ENCODE measurements around the gene PTPN22.
A peak's percentile ranks its signal among the peaks of the same experiment; 100 is the strongest.

PTPN22 gene

DNA sequence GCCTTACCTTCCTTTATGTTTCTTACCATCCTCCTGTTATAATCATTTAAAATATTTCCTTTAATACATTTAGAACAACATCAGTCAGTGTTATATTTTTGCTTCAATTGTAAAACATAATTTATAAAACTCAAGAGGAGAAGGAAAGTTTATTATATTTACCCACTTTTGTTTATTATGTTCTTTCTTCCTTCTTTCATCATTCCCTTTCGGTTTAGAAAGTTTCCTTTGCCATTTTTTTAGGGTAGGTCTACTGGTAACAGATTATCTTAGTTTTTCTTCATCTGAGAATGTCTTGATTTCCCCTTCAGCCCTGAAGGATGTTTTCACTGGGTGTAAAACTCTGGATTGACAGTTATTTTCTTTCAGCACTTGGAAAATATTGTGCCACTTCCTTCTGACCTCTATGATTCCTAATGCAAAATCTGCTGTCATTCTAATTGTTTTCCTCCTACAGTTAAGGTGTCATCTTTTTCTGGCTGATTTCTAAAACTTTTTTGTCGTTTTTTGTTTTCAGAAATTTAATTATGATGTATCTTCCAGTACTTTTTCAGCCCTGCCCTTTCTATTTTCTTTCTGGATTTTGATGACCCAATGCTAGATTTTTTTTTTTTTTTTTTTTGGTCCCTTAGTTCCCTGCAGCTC, 25.0 kb downstream of the PTPN22 start:
- no peak for FAIRE-seq

DNA sequence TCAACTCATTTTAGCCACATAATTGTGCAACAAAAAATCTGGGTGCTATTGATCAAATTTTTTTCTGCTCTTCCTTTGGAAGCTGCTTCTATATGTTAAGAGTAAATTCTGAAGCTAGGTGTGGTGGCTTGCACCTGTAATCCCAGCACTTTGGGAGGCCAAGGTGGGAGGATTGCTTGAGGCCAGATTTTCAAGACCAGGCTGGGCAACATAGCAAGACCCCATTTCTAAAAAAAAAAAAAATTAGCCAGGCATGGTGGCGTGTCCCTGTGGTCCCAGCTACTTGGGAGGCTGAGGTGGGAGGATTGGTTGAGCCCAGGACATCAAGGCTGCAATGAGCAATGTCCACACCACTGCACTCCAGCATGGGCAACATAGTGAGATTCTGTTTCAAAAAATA, 35.0 kb downstream of the PTPN22 start:
- no peak for FAIRE-seq

DNA sequence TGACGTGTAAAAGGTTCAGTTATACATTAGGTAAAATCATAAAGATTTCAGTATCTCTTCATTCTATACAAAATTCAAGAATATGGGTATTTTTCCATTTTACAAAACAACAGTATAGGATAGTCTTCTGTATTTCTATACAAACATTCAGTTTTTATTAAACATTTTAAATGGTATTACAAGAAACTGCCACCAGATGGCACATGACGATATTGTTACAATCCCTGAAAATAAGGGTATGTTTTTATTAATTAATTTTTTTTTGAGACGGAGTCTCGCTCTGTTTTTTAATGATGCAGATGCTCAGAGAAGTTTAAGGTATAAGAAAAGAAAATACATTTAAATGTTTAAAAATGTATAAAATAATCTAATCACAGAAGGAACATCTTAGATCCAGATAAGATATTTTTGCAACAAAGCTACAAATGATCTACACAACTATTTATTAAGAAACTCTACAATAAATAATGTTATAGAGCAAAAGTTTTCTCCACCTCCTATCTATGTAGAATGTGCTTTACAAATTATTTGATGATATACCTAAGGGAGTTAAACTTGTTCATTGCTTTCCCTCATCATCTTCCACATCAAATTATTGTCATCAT, 35.7 kb downstream of the PTPN22 start:
- peak; percentile 99 for FAIRE-seq

DNA sequence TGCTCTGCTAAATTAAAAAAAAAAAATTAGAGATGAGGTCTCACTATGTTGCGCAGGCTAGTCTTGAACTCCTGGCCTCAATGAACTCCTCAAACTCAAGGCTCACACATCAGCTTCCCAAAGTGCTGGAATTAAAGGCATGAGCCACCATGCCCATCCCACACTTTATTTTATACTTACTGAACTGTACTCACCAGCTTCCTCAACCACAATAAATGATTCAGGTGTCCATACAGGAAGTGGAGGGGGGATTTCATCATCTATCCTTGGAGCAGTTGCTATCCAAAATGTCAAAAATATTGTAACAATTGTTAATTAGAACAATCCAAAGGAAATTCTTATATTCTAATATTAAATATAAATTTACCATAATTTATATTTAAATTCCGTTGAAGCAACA, 36.8 kb downstream of the PTPN22 start:
- no peak for FAIRE-seq

DNA sequence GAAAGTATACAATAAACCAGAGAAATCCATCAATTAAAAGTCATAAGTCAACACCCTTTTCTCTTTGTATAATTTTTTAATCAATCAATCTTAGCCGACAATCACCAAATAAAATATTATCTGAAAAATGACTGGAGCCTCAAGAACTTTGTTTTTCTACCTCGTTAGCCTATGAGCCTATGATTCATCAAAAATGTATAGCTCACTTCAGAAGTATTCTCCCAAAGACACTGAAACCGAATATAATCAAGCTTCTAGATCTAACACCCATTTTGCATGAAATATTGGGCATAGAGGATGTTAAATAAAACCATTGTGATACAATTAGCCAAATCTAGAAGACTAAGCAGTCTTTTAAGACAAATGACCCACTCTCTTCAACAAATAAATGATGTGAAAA, 41.5 kb downstream of the PTPN22 start:
- no peak for FAIRE-seq

DNA sequence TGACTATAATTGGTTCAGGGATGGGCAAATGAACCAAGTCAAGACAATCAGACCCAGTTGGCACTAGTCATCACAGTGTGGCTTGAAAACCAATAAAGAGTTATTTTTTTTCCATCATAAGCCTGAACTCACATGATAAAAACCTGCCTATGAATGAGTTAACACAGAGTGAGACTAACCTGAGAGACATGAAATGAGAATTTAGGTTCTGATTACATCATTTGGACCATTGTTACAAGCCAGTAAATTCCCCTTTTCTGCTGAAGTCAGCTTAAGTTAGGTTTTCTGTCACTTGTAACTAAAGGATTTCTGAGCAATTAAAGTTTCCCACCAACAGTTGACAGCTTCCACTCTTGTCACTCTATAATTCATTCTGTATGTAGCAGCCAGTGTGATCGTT, 49.6 kb downstream of the PTPN22 start:
- no peak for FAIRE-seq

DNA sequence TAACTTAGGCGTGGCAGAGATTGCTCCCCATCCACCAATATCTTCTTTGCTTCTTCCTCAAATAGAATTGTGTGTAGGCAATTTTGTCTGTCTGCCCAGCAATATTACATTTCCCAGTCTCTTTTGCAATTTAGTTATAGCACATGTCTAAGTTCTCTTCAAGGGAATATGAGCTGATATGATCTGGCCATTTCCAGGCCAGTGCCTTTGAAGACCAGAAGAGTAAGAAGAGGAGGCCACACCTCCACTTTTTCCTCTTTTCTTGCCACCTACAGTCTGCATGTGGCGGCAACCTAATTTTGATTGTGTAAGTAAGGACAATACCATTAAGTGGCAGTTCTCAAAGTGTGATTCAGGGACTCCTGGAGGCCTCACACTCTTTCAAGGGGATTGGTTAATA, 52.9 kb downstream of the PTPN22 start:
- FAIRE-seq, result no peak

DNA sequence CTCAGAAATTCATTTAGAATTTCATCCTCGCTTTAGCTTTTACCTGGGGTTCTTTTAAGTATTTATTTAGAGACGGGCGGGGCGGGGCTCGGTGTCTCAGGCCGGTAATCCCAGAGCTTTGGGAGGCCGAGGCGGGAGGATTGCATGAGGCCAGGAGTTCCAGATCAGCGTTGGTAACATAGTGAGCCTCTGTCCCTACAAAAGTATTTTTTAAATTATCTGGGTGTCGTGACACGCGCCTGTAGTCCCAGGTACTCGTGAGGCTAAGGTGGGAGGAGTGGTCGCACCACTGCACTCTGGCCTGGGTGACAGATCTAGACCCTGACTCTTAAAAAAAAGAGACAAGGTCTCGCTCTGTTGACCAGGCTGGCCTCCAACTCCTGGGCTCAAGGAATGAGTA, 58.3 kb downstream of the PTPN22 start:
- FAIRE-seq, result no peak

DNA sequence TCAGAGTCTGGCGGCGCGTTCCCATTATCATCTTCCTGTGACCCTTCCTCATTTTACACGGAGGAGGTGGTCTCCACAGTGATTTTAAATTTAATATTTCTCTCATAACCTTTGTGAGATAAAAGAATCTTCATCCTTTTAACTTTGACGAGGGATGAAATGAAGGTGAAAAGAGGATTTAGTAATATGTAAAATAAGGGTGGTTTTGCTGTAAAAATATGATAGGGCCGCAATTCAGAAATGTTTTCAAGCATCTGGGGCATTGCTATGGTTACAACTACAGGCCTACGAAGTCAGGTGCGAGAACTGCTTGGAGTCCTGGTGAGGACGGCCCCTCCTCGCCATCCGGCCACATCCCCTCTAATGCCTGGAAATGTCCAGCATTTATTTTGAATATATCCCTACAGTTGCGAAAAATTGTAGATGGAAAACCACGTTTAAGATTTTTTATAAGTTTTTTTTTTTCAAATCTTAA, 58.8 kb downstream of the PTPN22 start:
- peak; percentile 24 for FAIRE-seq

DNA sequence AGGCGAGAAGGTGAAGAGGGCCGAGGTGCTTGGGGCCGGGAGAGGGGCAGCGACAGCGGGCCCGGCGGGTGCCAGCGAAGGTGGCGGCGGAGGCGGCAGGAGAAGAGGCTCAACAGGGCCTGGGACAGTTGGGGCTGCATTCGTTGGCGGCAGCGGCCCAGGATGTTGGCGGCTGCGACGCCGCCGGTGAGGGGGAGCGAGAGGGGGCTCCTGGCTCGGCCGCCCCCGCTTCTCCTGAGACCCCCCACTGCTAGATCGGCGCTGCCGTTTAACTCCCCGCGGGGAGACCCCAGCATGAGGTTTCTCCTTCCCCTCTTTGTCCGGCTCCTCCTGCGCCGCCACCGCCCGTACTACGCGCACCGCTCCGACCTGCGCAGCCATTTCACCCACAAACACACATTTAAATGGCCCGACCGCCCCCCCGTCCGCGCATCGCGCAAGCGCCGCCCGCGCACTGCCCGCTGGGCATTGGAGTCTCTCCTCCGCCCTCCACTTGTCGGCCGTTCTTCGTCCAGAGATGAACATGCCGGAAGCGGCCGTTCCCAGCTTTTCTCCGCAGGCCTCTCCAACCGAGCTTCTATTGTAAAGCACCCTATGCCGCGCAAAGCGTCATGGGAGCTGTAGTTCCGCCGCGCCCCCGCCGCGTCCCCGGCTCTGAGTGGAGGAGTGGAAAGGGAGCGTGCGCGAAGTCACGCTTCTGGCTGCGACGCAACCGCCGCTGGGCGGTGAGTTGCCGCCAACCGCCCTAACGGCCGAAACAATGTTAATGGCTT, 59.4 kb downstream of the PTPN22 start, which contains the start of gene RSBN1:
RSBN1 (minus strand) TSS at position 589 of the 773 bp plus-strand sequence; CDS start at position 525, 64 bp downstream.
- no peak for FAIRE-seq

DNA sequence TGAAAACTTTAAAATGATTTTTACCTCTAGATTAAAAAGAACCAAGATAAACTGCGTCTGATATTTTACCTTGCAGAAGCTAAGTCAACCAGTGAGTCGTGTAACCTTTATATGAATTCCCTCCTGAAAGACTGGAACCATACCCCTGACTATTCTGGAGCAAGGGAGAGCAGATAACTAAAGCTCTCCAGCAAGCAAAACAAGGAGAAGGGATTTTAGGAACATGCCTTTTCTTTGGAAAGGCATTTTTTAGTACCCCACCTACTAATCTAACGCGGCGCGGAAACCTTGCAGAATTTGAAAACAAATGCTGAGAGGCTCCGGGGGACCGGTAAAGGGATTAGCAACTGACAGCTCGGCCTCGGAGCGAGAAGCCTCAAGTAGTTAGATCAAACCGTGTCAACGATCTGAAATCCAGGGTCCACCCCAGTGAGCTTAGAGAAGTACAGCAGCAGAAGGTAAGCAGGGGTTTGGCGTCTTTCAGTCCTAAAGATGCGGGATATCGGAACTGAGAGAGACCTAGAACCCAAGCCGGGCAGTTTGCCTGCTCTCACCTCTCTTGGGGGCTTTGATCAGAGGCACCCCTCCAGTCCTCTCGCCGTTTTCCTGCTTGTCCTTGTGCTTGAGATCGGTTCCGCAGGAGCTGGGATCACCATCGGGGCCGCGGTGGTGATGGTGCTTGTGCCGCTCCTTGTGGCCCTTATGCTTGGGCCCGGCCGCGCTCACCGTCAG, 60.2 kb downstream of the PTPN22 start:
- FAIRE-seq, result no peak

DNA sequence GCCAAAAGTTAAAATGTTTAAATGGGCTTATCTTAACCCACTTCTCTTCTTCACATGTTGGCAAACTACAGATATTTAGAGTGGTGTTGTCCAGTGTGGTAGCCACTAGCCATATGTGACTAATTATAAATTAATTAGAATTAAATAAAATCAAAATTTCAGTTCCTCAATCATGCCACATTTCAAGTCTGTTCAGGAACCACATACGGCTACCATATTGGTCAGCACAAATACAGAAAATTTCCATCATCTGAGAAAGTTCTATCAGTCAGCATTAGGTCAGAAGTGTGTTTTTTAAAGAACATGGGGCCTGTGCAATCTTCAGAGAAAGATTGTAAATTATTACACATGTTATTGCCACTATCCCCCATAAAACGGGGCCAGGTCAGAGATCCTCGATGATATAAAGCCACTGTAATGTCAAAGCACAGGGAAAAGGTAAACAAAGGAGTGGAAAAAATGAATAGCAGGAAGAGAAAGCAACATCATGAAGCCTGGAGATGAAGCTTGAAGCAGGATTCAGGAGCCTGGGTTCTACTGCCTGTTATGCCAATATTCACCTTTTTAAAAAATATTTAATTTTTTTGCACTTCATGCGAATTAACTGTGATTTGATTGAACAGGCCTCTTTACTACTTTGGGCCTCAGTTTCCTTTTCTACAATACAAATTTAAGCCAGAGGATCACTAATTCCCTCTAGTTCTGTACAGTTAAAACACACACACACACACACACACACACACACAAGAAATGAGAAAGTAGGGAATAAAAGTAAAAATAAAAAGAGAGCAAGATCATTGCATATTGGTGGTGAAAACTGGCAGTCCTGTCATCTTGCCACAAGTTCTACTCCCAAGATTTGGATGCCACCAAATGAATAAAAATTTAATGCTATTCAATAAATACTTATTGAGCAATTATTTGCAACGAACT, 61.6 kb downstream of the PTPN22 start:
- no peak for FAIRE-seq

DNA sequence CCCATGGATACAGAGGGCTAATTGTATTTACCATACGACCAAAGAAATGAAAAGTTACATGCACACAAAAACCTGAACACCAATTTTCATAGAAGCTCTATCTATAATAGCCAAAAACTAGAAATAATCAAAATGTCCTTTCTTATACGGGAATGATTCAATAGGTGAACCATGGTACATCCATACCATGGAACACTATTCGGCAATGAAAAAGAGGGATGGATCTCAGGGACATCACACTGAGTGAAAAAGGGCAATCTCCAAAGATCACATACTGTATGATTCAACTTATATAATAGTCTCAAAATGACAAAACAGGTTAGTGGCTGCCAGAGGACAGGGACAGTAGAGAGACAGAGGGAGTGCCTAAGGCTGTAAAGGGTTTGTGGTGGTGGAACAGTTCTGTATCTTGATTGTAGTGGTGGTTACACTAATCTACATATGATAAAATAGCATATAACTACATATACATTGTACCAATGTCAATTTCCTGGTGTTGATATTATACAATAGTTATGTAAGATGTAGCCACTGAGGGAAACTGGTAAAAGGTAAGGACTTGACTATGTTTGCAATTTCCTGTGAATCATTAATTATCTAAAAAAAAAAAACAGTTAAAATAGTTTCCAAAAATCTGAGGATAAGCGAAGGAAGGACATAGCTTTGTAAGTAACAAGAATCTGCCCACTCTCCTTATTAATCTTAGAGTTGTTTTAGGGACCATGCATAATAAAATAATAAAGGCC, 62.9 kb downstream of the PTPN22 start:
- FAIRE-seq, result no peak

DNA sequence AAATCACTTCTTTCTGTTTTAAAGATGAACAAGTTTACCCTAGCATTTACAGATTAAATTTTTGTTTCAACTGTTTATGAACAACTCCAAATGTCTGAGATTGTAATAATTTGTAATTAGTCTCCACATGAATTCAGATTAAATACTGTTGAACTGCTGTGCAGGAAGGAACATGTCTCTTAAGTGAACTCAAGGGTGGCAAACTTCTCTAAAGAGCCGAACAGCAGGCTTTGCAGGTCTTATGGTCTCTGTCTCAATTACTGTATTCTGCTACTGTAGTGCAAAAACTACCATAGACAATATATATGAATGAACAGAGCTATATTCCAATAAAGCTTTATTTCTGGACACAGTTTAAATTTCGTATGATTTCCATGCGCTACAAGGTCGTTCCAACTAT, 65.9 kb downstream of the PTPN22 start:
- no peak for FAIRE-seq

DNA sequence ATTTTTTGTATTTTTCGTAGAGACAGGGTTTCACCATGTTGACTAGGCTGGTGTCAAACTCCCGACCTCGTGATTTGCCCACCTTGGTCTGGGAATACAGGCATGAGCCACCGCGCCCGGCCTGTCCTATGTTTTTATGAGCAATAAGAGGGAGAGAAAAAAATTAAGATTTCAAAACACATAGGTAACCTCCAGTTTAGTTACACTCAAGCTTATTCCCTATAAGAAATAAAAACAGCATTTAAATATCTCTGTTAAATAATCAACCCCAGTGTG, 66.3 kb downstream of the PTPN22 start:
- FAIRE-seq, result no peak

DNA sequence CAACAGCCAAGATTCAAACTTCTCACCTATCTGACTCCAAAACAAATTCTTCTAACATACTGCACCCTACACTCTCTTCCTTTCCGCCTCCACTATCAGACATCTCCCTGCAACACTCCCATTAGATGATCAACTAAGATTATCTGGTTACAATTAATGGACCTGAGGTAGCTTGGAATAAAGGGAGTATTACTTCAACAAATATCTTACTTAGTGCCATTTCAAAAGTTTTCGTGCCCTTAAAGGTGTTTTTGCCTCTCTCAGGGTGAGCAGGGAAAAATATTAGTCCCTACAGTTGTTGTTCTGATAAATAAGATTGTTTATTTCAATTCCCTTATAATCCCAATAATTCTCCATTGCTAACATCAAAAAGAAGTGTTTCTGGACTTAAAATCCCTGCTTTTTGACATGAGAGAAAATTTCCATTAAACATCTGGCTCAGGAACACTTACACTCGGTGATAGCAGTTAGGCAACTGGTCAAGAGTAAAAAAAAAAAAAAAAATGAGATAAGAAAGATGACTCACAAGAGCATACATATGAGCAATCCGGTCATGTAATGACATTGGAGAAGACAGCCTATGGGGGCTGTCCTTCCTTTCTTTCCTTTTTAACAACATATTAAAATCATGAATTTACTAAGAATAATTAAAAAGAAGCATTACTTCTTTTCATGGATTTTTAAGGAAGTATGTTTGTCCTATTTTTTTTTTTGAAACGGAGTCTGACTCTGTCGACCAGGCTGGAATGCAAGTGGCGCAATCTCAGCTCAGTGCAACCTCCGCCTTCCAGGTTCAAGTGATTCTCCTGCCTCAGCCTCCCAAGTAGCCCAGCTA, 66.9 kb downstream of the PTPN22 start:
- FAIRE-seq, result peak; percentile 45

DNA sequence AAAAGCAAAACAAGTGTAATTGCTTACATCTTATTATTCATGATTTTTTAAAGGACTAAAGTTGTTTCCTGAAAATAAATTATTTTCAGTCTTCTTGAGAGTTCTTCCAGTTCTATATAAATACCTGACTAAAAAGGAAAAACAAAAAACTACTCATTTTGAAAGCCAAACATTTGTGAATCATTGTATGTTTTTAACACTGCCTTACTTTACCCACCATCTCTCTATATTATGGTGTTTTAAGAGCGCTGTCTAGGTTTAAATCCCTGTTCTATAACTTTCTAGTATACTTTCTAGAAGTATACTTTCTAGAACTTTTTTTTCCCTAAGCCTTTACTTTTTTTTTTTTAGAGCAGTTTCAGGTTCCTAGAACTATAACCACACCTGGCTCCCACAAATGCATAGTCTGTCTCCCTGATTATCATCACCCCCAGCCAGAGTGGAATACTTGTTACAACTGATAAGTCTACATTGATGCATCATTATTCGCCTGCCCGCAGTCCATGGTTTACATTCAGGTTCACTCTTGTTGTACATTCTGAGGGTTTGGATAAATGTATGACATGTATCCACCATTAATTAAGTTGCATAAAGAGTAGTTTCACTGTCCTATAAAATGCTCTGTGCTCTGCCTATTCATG, 69.0 kb downstream of the PTPN22 start:
- FAIRE-seq, result no peak

DNA sequence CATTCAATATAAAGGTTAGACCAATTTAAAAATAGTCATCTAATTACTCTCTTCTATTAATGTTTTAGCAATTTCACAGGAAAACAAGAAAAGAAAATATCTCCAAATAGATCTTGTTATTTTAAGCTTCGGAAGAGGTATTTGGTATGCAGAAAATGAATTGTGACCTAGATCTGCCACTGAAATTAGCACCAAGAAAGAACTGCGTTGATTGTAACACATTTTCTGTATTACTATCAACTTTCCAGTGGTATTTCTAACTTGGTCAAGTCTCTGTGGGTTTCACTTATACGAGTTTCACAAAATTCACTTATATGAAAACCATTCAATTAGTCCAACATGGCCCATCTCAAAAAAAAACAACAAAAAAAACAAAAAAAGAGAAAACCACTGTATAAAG, 71.0 kb downstream of the PTPN22 start:
- no peak for FAIRE-seq

DNA sequence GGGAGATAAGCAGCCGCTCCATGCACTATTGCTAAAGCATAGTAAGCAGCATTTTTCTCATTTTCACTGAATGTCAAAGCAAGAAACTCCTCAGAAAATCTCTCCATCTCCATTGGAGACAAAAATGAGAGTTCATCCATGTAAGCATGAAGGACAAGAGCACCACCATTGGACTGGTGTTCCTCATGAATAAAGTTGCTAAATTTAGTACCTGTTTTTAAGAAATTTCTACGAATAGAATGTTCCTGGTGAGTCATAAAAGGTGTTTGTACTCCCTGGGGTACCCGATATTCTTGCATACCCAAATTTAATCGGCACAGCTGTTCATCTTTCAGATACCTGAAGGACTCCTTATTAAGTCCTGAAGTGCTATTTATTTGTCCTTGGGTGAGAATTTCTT, 74.0 kb downstream of the PTPN22 start:
- FAIRE-seq, result no peak
